Esophagus squamous epithelium (tissue), 5 donors: ENCODE data around the gene CEP192. TPM values are rescaled to one million over a fixed set of nuclear protein-coding genes. Genes with fewer than 3 reads are reported as not detected.

Source experiments
- DNase-seq: peaks from one replicate; lab custom pipeline; 2025; lab: John Stamatoyannopoulos, UW
- H3K27ac ChIP-seq, 4 donors: fragments of 200-600 bp; sonication (generic); one replicate each; pipeline ENCODE4 v1.5.1; 2016 to 2019; ENCODE audit warnings: mild to moderate bottlenecking in 1 of 4
- H3K27me3 ChIP-seq, 4 donors: fragments of 200-600 bp; sonication (generic); 1 replicate in 3 of 4; 2 replicates in 1 of 4; pipeline versions ENCODE4 v1.5.1 to v1.6.0; 2017 to 2021; ENCODE audit warnings: antibody characterized with exemption in 1 of 4
- H3K36me3 ChIP-seq, 3 donors: fragments of 200-600 bp; sonication (generic); one replicate each; pipeline ENCODE4 v1.5.1; 2016 to 2019
- H3K4me1 ChIP-seq, 3 donors: fragments of 200-600 bp; sonication (generic); one replicate each; pipeline ENCODE4 v1.5.1; 2017 to 2019
- H3K4me3 ChIP-seq, 4 donors: fragments of 200-600 bp; sonication (generic); 1 replicate in 3 of 4; 2 replicates in 1 of 4; pipeline ENCODE4 v1.5.1; 2016 to 2019; ENCODE audit warnings: mild to moderate bottlenecking in 2 of 4, moderate library complexity in 1 of 4
- H3K9me3 ChIP-seq, 3 donors: fragments of 200-600 bp; sonication (generic); one replicate each; pipeline ENCODE4 v1.5.1; 2016 to 2019
- CTCF ChIP-seq, 6 experiments: fragments of 450-650 bp in 4 of 6; fragments of 200-600 bp in 2 of 6; sonication (generic) in 2 of 6; IDR thresholded peaks; one replicate each; pipeline ENCODE4 v1.5.1; 2016 to 2019; ENCODE audit warnings: antibody characterized with exemption in 6 of 6, mild to moderate bottlenecking in 4 of 6, moderate library complexity in 4 of 6
- POLR2A ChIP-seq, 4 donors: fragments of 450-650 bp; IDR thresholded peaks; one replicate each; pipeline ENCODE4 v1.6.1; 2017; ENCODE audit warnings: antibody characterized with exemption in 4 of 4, mild to moderate bottlenecking in 4 of 4, moderate library complexity in 3 of 4
- WGBS, 2 donors: methylation state at CpG; one replicate each; pipeline ENCODE4 v1.1.5; 2018; 5-methylcytosine and 5-hydroxymethylcytosine counted together
- intact Hi-C: fragments of 100-400 bp; cut with DNase I; formaldehyde crosslinking; loops from one replicate; pipeline ENCODE4 v1.15.0; 2022
- total RNA-seq, 4 donors: library from RNA; depleted of rRNA; stranded (reverse); fragments of >200 nt; gene quantifications; one replicate each; pipeline ENCODE4 v1.1.0, GENCODE V29; 2016
- donor health status: DM: yes; HTN: yes; CAD: no.

Gene CEP192
- total RNA-seq, 4 donors from 2014 or later = 7.3 to 21.6 (median 13.6) TPM

- Histone ChIP-seq H3K4me1 (no peaks in the 10 kb centered on the region), H3K27ac (no peak overlapping the region), H3K27me3 (no peaks in the 10 kb centered on the region), H3K4me3 (no peak overlapping the region), H3K36me3 (no peaks in the 10 kb centered on the region), H3K9me3 (peaks cover 0 to 28% (median 6%) of the 10 kb centered on the region in 3 donors)
- intact Hi-C loops = no loop called here
- TF ChIP-seq POLR2A (IDR thresholded peaks at IDR 0.05) = no peak
- WGBS, 2 donors = 73 to 100% methylated on average over 1 of the region's 1 CpG
- DNase-seq = no peak
Observed at GRCh38 chr18:13158428-13158827, 167.3 kb downstream of the CEP192 start.

GRCh38 chr18:13159579-13159978 is 168.4 kb downstream of the CEP192 start:
- Histone ChIP-seq H3K27me3 (no peaks in the 10 kb centered on the region), H3K27ac (no peak overlapping the region), H3K36me3 (no peaks in the 10 kb centered on the region), H3K4me1 (no peaks in the 10 kb centered on the region), H3K4me3 (no peak overlapping the region), H3K9me3 (peaks cover 0 to 28% (median 6%) of the 10 kb centered on the region in 3 donors)
- intact Hi-C loops = no loop called here
- DNase-seq = no peak
- TF ChIP-seq POLR2A (IDR thresholded peaks at IDR 0.05) (no peak), CTCF (IDR thresholded peaks at IDR 0.05) (peak; percentile 53 to 82 (median 71))
- WGBS, 2 donors = 35 to 42% methylated on average over 5 of the region's 5 CpGs

GRCh38 chr18:13161276-13161899 is 170.2 kb downstream of the CEP192 start:
- TF ChIP-seq CTCF (IDR thresholded peaks at IDR 0.05) (no peak), POLR2A (IDR thresholded peaks at IDR 0.05) (no peak)
- no peak overlapping the region for H3K4me3 ChIP-seq
- no peak overlapping the region for H3K27ac ChIP-seq
- H3K4me1 ChIP-seq = no peaks in the 10 kb centered on the region
- DNase-seq = no peak
- no peaks in the 10 kb centered on the region for H3K27me3 ChIP-seq
- H3K9me3 ChIP-seq = peaks cover 0 to 24% (median 9%) of the 10 kb centered on the region in 3 donors
- WGBS, 2 donors = 79 to 85% methylated on average over 7 to 15 of the region's 16 CpGs
- intact Hi-C loops = no loop called here
- H3K36me3 ChIP-seq = no peaks in the 10 kb centered on the region

- intact Hi-C loops = no loop called here
- H3K4me3 ChIP-seq = no peak overlapping the region
- DNase-seq = no peak
- peaks cover 0 to 5% (median 3%) of the 10 kb centered on the region in 3 donors for H3K9me3 ChIP-seq
- H3K27ac ChIP-seq = no peak overlapping the region
- H3K36me3 ChIP-seq = no peaks in the 10 kb centered on the region
- 79 to 83% methylated on average over 8 to 9 of the region's 12 CpGs for WGBS, 2 donors
- TF ChIP-seq CTCF (IDR thresholded peaks at IDR 0.05) = no peak
- TF ChIP-seq POLR2A (IDR thresholded peaks at IDR 0.05) = no peak
- no peaks in the 10 kb centered on the region for H3K4me1 ChIP-seq
- H3K27me3 ChIP-seq = no peaks in the 10 kb centered on the region
Observed at GRCh38 chr18:13163167-13163927, 172.2 kb downstream of the CEP192 start.

GRCh38 chr18:13164406-13164805 is 173.2 kb downstream of the CEP192 start:
- Histone ChIP-seq H3K36me3 (no peaks in the 10 kb centered on the region), H3K9me3 (peaks cover 0 to 3% (median 0%) of the 10 kb centered on the region in 3 donors), H3K27ac (no peak overlapping the region), H3K4me3 (no peak overlapping the region), H3K27me3 (no peaks in the 10 kb centered on the region), H3K4me1 (no peaks in the 10 kb centered on the region)
- DNase-seq = no peak
- TF ChIP-seq POLR2A (IDR thresholded peaks at IDR 0.05) = no peak
- TF ChIP-seq CTCF (IDR thresholded peaks at IDR 0.05) = no peak
- intact Hi-C loops = no loop called here
- WGBS, 2 donors = 77 to 89% methylated on average over 7 to 10 of the region's 13 CpGs
